Erythroblast (primary cell): Measurements from ENCODE around the gene SUGCT.

ENCODE experiments used
- GATA1 ChIP-seq: IDR thresholded peaks from 2 replicates; pipeline ENCODE4 v1.6.1; 2011; ENCODE audit warnings: low read depth, mild to moderate bottlenecking, control low read depth, low read length, moderate library complexity
- POLR2A ChIP-seq: IDR thresholded peaks from 2 replicates; pipeline ENCODE4 v1.6.1; 2011; ENCODE audit warnings: mild to moderate bottlenecking, low read length

GRCh38 chr7:40298421-40298820 lies 163.6 kb downstream of the SUGCT start:
- TF ChIP-seq POLR2A = no peak
- TF ChIP-seq GATA1 = no peak
